Measurements from ENCODE around the gene MCRIP1. TPM values are rescaled to one million over a fixed set of nuclear protein-coding genes. Genes with fewer than 3 reads are reported as not detected.
A peak's percentile ranks its signal among the peaks of the same experiment; 100 is the strongest.

The MCRIP1 gene
- total and polyA plus RNA-seq, 2 donors (not counting 1 experiment from before 2014, with no cell fraction given) = 69.7 to 84.0 TPM

GRCh38 chr17:81802856-81803643 lies 30.0 kb downstream of the MCRIP1 start:
- Mint-ChIP-seq H3K9me3 (ENCODE audit: insufficient read depth) (no peaks in the 10 kb centered on the region), H3K4me1 (peaks cover 5% of the 10 kb centered on the region), H3K27me3 (peaks cover 34% of the 10 kb centered on the region), H3K27ac (peak overlapping the region; percentile 15), H3K4me3 (no peak overlapping the region)
- ATAC-seq (ENCODE audit: low read depth) (no peak), DNase-seq (no peak)
- Histone ChIP-seq H3K27ac (ENCODE audit: low read length in 2 of 2) (no peak overlapping the region), H3K79me2 (ENCODE audit: control insufficient read depth, insufficient read depth, low read length) (no peaks in the 10 kb centered on the region), H3K27me3 (replicated peaks in 1 of 4; ENCODE audit: control extremely low read depth in 1 of 4, control insufficient read depth in 3 of 4, insufficient read depth in 4 of 4, low read length in 3 of 4) (peaks cover 0 to 48% (median 12%) of the 10 kb centered on the region in 4 experiments), H3K36me3 (replicated peaks in 1 of 2; ENCODE audit: control extremely low read depth in 1 of 2, control insufficient read depth in 1 of 2, extremely low read depth in 1 of 2, insufficient read depth in 2 of 2, low read length in 1 of 2) (no peaks in the 10 kb centered on the region), H4K20me1 (ENCODE audit: control insufficient read depth, insufficient read depth, low read length, poor library complexity, severe bottlenecking) (no peaks in the 10 kb centered on the region), H3K4me3 (ENCODE audit: control extremely low read depth in 1 of 5, extremely low read depth in 1 of 5, insufficient read depth in 1 of 5, low read depth in 2 of 5, low read length in 4 of 5) (no peak overlapping the region), H2AFZ (ENCODE audit: insufficient read depth, low read depth, low read length, poor library complexity, severe bottlenecking) (no peak overlapping the region), H3K4me2 (replicated peaks; ENCODE audit: low read depth, low read length, poor library complexity, severe bottlenecking) (peak overlapping the region; percentile 25), H3K9ac (ENCODE audit: low read length) (no peak overlapping the region), H3K4me1 (ENCODE audit: control insufficient read depth in 2 of 2, insufficient read depth in 2 of 2, low read length in 2 of 2) (peaks cover 0 to 4% of the 10 kb centered on the region in 2 donors), H3K9me3 (ENCODE audit: control extremely low read depth in 1 of 3, control insufficient read depth in 2 of 3, insufficient read depth in 1 of 3, low read length in 2 of 3) (peaks cover 0 to 14% (median 0%) of the 10 kb centered on the region in 3 donors)
- 30% methylated on average over 26 of the region's 26 CpGs for WGBS (ENCODE audit: insufficient coverage)
- ChIA-PET POLR2A (no interaction called here), CTCF (no interaction called here)
- intact Hi-C loops (cut with micrococcal nuclease) = no loop called here
- TF ChIP-seq CTCF (IDR thresholded peaks at IDR 0.05) (no peak), EZH2 (IDR thresholded peaks at IDR 0.05; ENCODE audit: borderline replicate concordance, insufficient read depth, low read depth, low read length, poor library complexity, severe bottlenecking) (no peak)

GRCh38 chr17:81802048-81802758 lies 30.9 kb downstream of the MCRIP1 start:
- Histone ChIP-seq H3K27ac (ENCODE audit: low read length in 2 of 2) (no peak overlapping the region), H4K20me1 (ENCODE audit: control insufficient read depth, insufficient read depth, low read length, poor library complexity, severe bottlenecking) (no peaks in the 10 kb centered on the region), H3K36me3 (replicated peaks in 1 of 2; ENCODE audit: control extremely low read depth in 1 of 2, control insufficient read depth in 1 of 2, extremely low read depth in 1 of 2, insufficient read depth in 2 of 2, low read length in 1 of 2) (no peaks in the 10 kb centered on the region), H3K4me3 (ENCODE audit: control extremely low read depth in 1 of 5, extremely low read depth in 1 of 5, insufficient read depth in 1 of 5, low read depth in 2 of 5, low read length in 4 of 5) (no peak overlapping the region), H2AFZ (ENCODE audit: insufficient read depth, low read depth, low read length, poor library complexity, severe bottlenecking) (no peak overlapping the region), H3K4me2 (replicated peaks; ENCODE audit: low read depth, low read length, poor library complexity, severe bottlenecking) (no peak overlapping the region), H3K79me2 (ENCODE audit: control insufficient read depth, insufficient read depth, low read length) (no peaks in the 10 kb centered on the region), H3K27me3 (replicated peaks in 1 of 4; ENCODE audit: control extremely low read depth in 1 of 4, control insufficient read depth in 3 of 4, insufficient read depth in 4 of 4, low read length in 3 of 4) (peaks cover 0 to 48% (median 12%) of the 10 kb centered on the region in 4 experiments), H3K4me1 (ENCODE audit: control insufficient read depth in 2 of 2, insufficient read depth in 2 of 2, low read length in 2 of 2) (peaks cover 0 to 4% of the 10 kb centered on the region in 2 donors), H3K9me3 (ENCODE audit: control extremely low read depth in 1 of 3, control insufficient read depth in 2 of 3, insufficient read depth in 1 of 3, low read length in 2 of 3) (peaks cover 0 to 14% (median 0%) of the 10 kb centered on the region in 3 donors), H3K9ac (ENCODE audit: low read length) (no peak overlapping the region)
- 94% methylated on average over 9 of the region's 9 CpGs for WGBS (ENCODE audit: insufficient coverage)
- intact Hi-C loops (cut with micrococcal nuclease) = no loop called here
- Mint-ChIP-seq H3K9me3 (ENCODE audit: insufficient read depth) (no peaks in the 10 kb centered on the region), H3K27me3 (peaks cover 34% of the 10 kb centered on the region), H3K4me3 (no peak overlapping the region), H3K27ac (peak overlapping the region; percentile 15), H3K4me1 (peaks cover 5% of the 10 kb centered on the region)
- no peak for TF ChIP-seq EZH2 (IDR thresholded peaks at IDR 0.05; ENCODE audit: borderline replicate concordance, insufficient read depth, low read depth, low read length, poor library complexity, severe bottlenecking)
- TF ChIP-seq CTCF (IDR thresholded peaks at IDR 0.05) = no peak
- POLR2A ChIA-PET = no interaction called here
- CTCF ChIA-PET = no interaction called here
- DNase-seq (no peak), ATAC-seq (ENCODE audit: low read depth) (no peak)

Measured in B cell (primary cell).